Activated naive CD4-positive, alpha-beta T cell treated with anti-CD3 and anti-CD28 coated beads, Interleukin-2, amount 50 U/mL, for 72 hours (primary cell): ENCODE measurements around the gene ZNF385D. TPM values are rescaled to one million over a fixed set of nuclear protein-coding genes. Genes with fewer than 3 reads are reported as not detected.

ENCODE experiments used
- ATAC-seq, 2 donors: fragments of 150-1000 bp; cut with Tn5 transposase; 2 replicates each; pipeline ENCODE4 v1.10.0; 2021; ENCODE audit warnings: mild to moderate bottlenecking in 2 of 2, moderate library complexity in 2 of 2
- DNase-seq, 2 donors: peaks; one replicate each; pipeline ENCODE4 v3.0.0; 2021 to 2022; ENCODE audit warnings: low spot score in 2 of 2
- H3K27ac Mint-ChIP-seq, 2 donors: one replicate each; pipeline ENCODE4 v1.8.0; 2022; ENCODE audit warnings: mild to moderate bottlenecking in 2 of 2, mixed read lengths in 2 of 2
- H3K36me3 Mint-ChIP-seq, 2 donors: one replicate each; pipeline ENCODE4 v1.8.0; 2022; ENCODE audit warnings: mixed read lengths in 2 of 2
- H3K9me3 Mint-ChIP-seq, 2 donors: one replicate each; pipeline ENCODE4 v1.8.0; 2022; ENCODE audit warnings: mixed read lengths in 2 of 2
- total RNA-seq, 2 donors: library from RNA; stranded (reverse); gene quantifications; one replicate each; pipeline ENCODE4 v1.2.3, GENCODE V29; 2022

The ZNF385D gene
- total RNA-seq, 2 donors from 2014 or later: not detected

DNA sequence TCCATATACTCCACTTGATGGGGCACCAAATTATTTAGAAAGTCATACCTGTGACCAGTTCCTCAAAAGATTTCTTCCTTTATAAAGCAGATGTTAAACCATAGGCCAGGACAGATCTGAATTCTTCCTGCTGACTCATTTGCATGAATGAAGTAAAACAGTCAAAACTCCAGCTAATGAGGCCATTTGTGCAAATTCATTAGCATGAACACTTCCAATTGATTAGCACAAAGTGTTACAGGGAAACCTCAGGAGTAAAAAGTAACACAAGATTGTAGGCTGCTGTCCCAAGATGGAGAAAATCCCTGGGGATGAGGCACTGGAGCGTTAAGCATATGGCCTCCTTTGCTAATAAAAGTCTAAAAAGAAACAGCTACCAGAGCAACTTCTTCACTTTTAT, 149.8 kb downstream of the ZNF385D start:
- Mint-ChIP-seq H3K27ac (no peak overlapping the region), H3K9me3 (peaks cover 4 to 23% of the 10 kb centered on the region in 2 donors), H3K36me3 (no peaks in the 10 kb centered on the region)
- ATAC-seq: no peak
- DNase-seq: no peak

DNA sequence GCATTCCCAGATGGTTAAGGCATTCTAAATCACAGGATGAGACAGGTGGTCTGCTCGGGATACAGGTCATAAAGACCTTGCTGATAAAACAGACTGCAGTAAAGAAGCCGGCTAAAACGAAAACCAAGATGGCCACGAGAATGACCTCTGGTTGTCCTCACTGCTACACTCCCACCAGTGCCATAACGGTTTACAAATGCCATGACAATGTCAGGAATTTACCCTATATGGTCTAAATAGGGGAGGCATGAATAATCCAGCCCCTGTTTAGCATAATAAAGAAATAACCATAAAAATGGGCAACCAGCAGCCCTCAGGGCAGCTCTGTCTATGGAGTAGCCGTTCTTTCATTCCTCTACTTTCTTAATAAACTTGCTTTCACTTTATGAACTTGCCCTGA, 151.1 kb downstream of the ZNF385D start:
- H3K9me3 Mint-ChIP-seq: peaks cover 4 to 24% of the 10 kb centered on the region in 2 donors
- DNase-seq (no peak), ATAC-seq (no peak)
- H3K36me3 Mint-ChIP-seq: peaks cover 0 to 4% of the 10 kb centered on the region in 2 donors
- H3K27ac Mint-ChIP-seq: no peak overlapping the region

DNA sequence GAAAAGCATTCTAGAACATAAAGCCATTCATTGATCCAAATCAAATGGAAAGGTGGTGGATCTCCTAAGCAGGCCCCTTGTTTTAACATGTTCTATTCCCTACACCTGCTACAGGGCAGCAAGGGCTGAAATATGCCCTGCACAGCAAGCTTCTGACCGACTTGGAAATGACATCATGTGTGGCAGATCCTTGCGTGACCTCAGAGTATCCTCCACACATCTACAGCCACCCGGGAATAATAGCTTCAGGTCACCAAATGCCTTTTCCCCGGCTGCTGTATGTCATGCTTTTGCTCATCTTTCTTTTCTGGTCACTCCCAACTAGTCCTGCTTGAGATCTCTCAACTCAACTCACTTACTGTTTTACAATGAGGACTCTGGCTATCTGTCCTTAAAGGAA, 158.2 kb downstream of the ZNF385D start:
- no peak for DNase-seq
- no peak overlapping the region for H3K27ac Mint-ChIP-seq
- peaks cover 0 to 4% of the 10 kb centered on the region in 2 donors for H3K36me3 Mint-ChIP-seq
- ATAC-seq: no peak
- peaks cover 10 to 17% of the 10 kb centered on the region in 2 donors for H3K9me3 Mint-ChIP-seq

DNA sequence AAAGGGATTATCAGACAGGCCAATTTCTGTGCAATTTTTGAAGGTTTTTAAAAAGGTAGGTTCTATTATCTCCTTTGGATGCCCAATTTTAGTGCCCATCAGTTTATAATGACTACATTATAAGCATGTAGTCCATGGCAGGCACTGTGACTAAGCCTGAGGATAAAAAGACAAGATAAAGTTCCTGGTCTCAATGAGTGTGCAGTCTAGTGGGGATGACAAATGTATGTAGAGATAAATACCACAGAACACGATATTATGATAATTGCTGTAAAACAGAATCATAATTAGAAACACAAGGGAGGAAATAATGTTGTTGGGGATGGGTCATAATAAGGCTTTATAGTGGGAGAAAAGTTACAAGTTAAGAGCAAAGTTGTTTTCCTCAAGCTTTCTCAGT, 163.1 kb downstream of the ZNF385D start:
- ATAC-seq: no peak
- no peak for DNase-seq
- H3K9me3 Mint-ChIP-seq: peaks cover 10 to 17% of the 10 kb centered on the region in 2 donors
- no peaks in the 10 kb centered on the region for H3K36me3 Mint-ChIP-seq
- H3K27ac Mint-ChIP-seq: no peak overlapping the region

DNA sequence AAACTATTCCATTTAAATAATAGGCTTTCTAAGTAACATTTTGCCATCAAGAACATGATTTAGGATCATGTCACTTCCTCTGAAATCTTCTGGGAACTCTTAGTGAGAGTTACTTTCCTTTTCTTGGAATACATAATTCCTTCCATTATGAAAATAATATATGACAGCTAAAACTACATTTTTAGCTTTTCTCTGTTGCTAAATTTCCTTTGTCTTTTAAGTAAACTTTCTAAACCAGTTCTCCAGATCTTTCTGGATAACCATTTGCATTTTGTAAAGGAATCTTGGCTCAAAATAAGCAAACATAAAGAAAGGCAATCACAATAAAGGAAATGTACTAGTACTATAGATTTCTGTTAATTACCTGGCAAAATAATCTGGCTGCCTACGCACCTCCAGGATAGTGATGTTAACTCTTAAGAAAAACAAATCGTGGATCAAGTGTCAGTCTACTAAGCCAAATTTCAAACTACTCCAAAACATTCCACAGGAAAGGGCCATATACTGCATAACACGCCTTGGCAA, 165.7 kb downstream of the ZNF385D start:
- no peak overlapping the region for H3K27ac Mint-ChIP-seq
- DNase-seq: no peak
- H3K9me3 Mint-ChIP-seq: peaks cover 16 to 21% of the 10 kb centered on the region in 2 donors
- no peak for ATAC-seq
- H3K36me3 Mint-ChIP-seq: no peaks in the 10 kb centered on the region

DNA sequence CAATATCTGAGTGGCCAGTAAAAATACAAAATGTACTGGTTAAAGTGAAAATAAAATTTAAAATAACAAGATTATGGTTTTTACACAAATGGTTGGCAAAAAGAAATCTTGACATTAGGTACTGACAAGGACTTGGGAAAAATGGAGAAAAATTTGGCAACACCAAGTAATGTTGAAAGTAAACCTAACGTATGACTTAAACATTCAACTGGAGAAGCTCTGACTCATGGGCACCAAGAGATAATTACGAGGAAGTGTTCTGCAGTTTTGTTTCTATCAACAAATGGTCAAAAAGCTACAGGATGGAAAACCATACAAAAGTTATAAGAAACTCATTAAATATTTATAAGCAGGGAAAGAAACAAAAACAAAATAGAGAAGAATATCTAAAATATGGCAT, 177.7 kb downstream of the ZNF385D start:
- Mint-ChIP-seq H3K36me3 (no peaks in the 10 kb centered on the region), H3K27ac (no peak overlapping the region), H3K9me3 (peaks cover 5 to 7% of the 10 kb centered on the region in 2 donors)
- DNase-seq (no peak), ATAC-seq (no peak)

DNA sequence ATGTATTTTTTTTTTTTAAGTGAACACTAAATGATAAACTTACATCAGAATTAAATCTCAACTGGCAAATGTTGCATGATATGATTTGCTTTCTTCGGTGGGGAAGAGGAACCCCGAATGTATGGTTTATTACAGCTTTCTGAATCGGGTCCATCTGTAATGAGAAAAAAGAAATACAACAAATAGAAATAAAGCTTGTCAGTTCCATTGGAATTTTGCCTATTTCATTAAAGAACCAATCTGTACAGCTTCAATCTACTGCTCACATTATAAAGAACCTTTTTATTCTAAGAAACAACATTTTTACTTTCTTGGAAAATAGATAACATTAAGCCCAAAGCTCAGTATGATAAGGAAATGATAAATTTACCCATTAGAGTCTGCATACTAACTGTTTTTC, 186.5 kb downstream of the ZNF385D start:
- H3K9me3 Mint-ChIP-seq: peaks cover 5 to 10% of the 10 kb centered on the region in 2 donors
- H3K36me3 Mint-ChIP-seq: peaks cover 0 to 7% of the 10 kb centered on the region in 2 donors
- no peak overlapping the region for H3K27ac Mint-ChIP-seq
- DNase-seq: no peak
- ATAC-seq: no peak

DNA sequence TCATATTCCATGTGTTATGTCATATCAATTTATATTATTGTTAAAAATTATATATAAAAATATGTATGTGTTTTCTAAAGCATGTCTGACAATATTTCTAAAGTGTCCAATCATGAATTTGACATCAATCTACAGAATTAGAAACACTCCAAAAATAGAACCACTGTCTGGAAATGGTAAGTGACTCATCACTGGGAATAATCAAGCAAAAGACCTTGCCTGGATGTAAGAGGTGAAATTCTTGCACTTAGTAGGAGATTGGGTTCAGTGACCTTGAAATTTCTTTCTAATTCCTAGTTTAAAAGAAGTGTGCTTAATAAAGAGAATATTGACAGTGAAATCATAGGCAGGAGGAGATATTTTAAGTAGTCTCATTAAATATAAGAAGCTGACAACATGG, 188.8 kb downstream of the ZNF385D start:
- DNase-seq (no peak), ATAC-seq (no peak)
- H3K36me3 Mint-ChIP-seq: peaks cover 0 to 8% of the 10 kb centered on the region in 2 donors
- peaks cover 11 to 22% of the 10 kb centered on the region in 2 donors for H3K9me3 Mint-ChIP-seq
- no peak overlapping the region for H3K27ac Mint-ChIP-seq

DNA sequence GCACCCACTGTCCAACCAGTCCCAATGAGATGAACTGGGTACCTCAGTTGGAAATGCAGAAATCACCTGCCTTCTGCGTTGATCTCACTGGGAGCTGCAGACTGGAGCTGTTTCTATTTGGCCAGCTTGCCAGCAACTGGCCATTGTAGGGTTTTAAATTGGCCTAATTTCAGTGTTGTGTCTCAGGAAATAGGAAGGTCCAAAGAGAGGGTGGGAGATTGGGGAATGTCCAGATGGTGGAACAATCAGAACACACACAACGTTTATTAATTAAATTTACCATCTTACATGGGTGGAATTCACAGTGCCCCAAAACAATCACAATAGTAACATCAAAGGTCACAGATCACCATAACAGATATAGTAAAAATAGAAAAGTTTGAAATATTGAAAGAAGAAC, 189.5 kb downstream of the ZNF385D start:
- Mint-ChIP-seq H3K9me3 (peaks cover 19 to 30% of the 10 kb centered on the region in 2 donors), H3K27ac (no peak overlapping the region), H3K36me3 (peaks cover 0 to 8% of the 10 kb centered on the region in 2 donors)
- ATAC-seq: no peak
- DNase-seq: no peak

DNA sequence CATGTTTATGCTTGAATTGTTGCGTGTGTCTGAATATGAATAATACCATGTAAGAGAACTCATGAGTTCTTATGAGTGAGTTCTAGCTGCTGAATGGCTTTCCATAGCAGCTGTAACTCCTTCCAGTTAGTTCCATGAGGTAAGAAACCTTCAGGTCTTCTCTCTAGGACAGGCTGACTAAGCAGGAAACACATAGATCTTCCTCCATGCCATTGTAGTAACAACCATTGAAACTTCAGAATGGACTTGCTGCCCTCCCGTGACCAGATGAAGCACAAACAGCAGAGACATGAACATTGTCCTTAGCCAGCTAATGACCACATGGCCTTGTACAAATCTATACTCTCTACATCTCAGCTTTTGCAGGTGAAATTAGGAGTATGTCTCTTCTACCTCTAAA, 200.0 kb downstream of the ZNF385D start:
- Mint-ChIP-seq H3K27ac (no peak overlapping the region), H3K9me3 (peaks cover 17 to 18% of the 10 kb centered on the region in 2 donors), H3K36me3 (peaks cover 0 to 9% of the 10 kb centered on the region in 2 donors)
- ATAC-seq (no peak), DNase-seq (no peak)

DNA sequence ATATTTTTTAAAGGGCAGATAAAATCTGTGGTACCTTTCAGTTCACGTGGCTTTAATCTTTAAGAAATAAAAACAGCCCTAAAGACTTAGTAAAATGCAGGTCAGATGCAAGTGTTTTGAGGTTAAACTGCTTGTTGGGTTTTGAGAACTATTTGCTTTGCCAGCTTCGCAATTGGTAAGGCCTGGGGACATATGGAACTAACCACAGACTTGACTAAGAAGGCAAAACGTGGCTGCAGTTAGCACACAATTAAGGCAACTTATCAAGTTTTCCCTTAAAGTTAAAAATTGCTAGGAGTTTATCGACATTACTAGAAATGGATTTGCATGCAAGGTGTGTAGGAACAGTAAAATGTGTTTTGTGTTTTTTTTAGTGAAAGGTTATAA, 206.9 kb downstream of the ZNF385D start:
- peaks cover 5 to 13% of the 10 kb centered on the region in 2 donors for H3K9me3 Mint-ChIP-seq
- DNase-seq (no peak), ATAC-seq (no peak)
- peaks cover 0 to 9% of the 10 kb centered on the region in 2 donors for H3K36me3 Mint-ChIP-seq
- no peak overlapping the region for H3K27ac Mint-ChIP-seq

DNA sequence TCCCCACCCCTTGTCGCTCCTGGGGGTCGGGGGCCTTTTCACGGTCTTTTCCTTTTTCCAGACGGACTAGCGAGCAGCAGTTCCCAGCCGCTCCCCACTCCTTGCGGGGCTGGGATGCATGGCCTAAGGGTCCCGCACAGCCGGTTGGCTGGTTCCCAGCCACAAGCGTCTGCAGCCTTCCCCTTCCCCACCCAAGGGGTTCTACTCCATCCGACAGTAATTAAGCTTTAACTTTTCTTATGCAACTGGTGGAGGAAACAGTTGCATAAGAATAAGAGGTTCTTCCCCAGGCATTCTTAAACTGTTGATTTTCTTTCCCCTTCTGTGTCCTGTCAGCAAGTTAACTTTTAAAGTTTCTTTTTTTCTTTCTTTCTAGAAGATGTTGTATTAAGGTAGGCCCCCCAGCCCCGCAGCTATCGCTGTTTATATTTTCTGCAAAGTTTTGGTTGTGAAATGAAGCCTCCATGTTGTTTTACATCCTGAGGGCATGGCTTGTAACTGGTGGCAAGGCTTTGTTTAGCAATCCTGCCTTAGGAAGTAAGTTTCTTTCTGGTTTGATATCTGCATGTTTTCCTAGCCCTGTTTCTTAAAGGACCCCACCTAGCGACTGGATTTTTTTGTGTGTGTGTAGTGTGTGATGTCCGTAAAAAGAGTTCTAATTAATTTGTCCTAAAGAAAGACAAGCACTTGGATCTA, 207.5 kb downstream of the ZNF385D start:
- Mint-ChIP-seq H3K36me3 (peaks cover 0 to 7% of the 10 kb centered on the region in 2 donors), H3K27ac (no peak overlapping the region), H3K9me3 (peaks cover 4 to 12% of the 10 kb centered on the region in 2 donors)
- no peak for DNase-seq
- no peak for ATAC-seq

DNA sequence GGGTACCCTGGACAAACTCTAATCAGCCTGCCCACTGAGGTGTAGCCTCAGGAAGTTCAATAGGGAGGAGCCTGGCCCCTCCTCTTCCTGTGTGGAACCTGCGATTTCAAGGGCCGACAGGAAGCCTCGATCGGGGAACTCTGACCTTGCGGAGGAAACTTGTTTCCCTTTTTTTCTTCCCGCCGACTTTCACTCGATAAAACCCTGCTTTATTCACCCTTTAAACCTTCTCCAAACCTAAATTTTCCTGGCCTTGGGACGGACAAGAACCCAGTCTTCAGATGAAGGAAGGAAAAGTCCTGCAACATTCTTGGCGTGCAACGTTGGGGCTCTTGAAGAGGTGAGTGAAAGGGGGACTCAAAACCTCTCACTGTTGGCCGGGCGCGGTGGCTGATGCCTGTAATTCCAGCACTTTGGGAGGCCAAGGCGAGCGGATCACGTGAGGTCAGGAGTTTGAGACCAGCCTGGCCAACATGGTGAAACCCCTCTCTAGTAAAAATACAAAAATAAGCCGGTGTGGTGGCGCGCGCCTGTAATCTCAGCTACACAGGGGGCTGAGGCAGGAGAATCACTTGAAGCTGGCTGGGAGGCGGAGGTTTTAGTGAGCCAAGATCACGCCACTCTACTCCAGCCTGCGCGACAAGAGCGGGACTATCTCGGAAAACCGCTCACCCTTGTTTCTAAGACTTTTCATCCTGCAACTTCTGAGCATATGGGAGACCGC, 208.2 kb downstream of the ZNF385D start:
- no peak for ATAC-seq
- H3K36me3 Mint-ChIP-seq: no peaks in the 10 kb centered on the region
- H3K27ac Mint-ChIP-seq: no peak overlapping the region
- H3K9me3 Mint-ChIP-seq: peaks cover 4 to 12% of the 10 kb centered on the region in 2 donors
- DNase-seq: no peak

DNA sequence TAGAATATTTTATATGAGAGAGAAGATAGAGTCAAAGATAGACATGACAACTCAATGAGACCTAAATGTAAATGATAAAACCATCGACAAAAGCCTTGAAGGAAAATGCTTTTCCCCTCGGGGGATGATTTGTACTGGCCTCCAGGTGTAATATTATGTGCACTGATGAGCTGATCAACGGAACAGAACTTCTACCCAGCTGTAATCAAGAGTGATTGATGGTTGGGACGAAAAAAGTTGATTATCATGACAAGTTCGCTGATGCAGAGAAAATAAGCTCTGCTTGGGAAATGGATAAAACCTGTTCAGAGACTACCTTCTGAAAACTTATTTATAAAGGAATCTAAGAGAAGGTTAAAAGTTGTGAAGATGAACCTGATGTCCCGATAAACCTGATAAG, 210.7 kb downstream of the ZNF385D start:
- no peak for ATAC-seq
- Mint-ChIP-seq H3K9me3 (peaks cover 11 to 14% of the 10 kb centered on the region in 2 donors), H3K27ac (no peak overlapping the region), H3K36me3 (no peaks in the 10 kb centered on the region)
- no peak for DNase-seq

DNA sequence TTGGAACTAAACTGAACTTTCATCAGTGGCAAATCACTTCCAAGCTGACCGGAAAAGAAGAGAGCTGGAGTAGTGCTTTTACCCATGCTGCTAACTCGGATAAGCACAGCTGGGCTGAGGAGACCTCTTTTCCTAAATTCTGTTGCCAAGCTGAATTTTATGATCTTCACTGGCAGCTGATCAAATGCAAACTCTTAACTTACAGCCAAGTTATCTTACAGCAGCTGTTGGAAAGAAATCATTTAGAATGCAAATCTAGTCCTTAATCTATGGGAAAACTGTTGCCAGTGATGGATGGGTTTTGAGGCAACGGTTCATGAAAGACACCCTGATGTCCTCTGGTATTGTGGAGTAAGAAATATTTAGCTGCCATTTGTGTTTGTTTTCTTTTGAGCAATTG, 216.5 kb downstream of the ZNF385D start:
- Mint-ChIP-seq H3K9me3 (peaks cover 22 to 23% of the 10 kb centered on the region in 2 donors), H3K36me3 (peaks cover 0 to 5% of the 10 kb centered on the region in 2 donors), H3K27ac (no peak overlapping the region)
- ATAC-seq (no peak), DNase-seq (no peak)

DNA sequence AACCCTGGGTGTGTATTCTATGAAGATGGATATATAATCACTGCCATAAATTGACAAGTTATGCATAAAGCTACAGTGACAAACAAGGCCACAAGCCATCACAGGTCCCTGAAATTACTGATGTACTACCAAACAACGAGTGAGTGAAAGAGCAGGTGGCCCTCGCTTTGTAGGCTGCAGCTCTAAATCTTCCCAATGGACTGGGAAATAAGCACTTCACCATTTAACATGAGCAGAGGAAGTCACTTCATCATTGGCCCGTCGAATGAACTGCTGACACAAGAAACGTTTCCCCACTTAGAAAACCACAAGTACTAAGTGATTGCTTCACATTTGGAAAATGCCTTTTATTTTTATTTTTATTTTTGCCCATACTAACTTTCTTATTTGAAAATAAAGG, 218.0 kb downstream of the ZNF385D start:
- no peak overlapping the region for H3K27ac Mint-ChIP-seq
- H3K9me3 Mint-ChIP-seq: peaks cover 20 to 22% of the 10 kb centered on the region in 2 donors
- no peak for ATAC-seq
- no peak for DNase-seq
- peaks cover 0 to 5% of the 10 kb centered on the region in 2 donors for H3K36me3 Mint-ChIP-seq

DNA sequence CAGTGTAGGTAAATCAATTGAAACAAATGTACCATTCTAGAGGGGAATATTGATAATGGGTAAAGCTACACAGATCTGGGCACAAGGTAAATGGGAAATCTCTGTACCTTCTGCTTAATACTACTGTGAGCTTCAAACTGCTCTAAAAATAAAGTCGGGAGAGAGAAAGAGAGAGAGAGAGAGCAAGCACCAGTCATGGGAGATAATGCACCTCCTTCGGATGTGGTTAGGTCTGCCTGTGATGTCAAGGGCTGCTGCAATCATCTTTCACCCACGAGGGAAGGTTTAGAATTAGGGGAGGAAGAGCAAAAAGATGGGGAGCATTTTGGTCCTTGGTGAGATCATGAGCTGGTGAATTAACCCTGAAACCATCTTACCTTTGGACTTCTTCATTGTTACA, 219.1 kb downstream of the ZNF385D start:
- H3K27ac Mint-ChIP-seq: peak overlapping the region in 1 of 2 donors; percentile 38
- ATAC-seq (no peak), DNase-seq (no peak)
- H3K9me3 Mint-ChIP-seq: peaks cover 16 to 18% of the 10 kb centered on the region in 2 donors
- peaks cover 0 to 5% of the 10 kb centered on the region in 2 donors for H3K36me3 Mint-ChIP-seq
